Limb (tissue), 2 donors: Measurements from ENCODE around the gene RAB3B.
"Not testable (repeated sequence)": the region's sequence is repeated elsewhere in the genome, so short reads cannot be mapped to it uniquely, and the experiment has no call there.

ENCODE experiments used
- DNase-seq, 2 donors: peaks; one replicate each; pipeline ENCODE4 v3.0.0-alpha.2; 2016; ENCODE audit errors: extremely low spot score in 2 of 2

Gene RAB3B

DNA sequence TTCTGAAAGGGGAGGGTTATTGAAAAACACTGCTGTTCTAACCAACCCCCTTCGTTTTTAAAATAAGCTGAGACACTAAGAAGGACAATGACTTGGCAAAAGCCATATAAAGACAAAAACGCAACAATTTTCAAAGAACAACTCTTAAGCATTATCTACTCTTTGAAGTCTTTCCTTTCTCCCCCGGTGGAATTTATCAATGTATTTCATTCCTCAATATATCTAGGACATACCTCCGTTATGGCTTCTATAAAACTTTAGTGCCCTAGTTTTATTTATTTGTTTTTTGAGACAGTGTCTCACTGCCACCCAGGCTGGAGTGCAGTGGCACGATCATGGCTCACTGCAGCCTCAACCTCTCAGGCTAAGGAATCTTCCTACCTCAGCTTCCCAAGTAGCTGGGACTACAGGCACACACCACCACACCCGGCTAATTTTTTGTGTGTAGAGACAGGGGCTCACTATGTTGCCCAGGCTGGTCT lies 115.2 kb downstream of the RAB3B start:
- DNase-seq, result no peak

DNA sequence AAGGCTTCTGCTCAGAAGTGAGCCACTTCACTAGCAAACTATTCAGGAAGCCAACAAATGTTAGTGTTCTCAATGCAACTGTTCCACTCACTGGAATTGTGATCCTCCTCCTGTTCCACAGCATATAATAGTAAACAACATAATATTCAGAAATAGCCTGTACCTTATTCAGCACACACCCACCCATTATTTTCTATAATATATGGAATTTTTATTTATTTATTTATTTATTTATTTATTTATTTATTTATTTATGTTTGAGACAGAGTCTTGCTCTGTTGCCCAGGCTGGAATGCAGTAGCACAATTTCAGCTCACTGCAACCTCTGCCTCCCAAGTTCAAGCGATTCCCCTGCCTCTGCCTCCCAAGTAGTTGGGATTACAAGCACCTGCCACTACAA lies 117.2 kb downstream of the RAB3B start:
- not testable (repeated sequence) for DNase-seq

DNA sequence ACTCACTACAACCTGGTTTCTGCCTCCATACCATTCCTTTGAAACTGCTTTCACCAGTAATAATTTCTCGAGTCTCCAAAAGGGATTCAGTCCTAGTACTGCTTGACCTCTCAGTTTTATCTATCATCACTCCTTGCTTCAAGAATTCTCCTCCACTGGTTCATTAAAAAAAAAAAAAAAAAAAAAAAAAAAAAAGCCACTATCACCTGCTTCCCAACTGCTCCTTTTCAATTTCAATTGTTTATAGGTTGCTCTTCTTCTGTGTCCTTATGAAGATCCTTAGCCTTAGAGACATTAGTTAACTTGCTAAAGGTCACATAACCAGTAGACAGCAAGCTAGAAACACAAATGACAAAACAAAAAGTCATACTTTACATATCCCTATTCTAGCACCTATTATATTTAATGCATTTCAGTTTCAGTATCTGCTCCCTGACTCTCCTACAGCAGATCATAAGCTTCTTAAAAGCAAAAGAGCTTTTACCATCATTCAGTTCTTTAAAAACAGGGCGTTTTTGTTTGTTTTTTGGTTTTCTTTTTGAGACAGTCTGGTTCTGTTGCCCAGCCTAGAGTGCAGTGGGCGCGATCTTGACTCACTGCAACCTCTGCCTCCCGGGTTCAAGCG lies 119.0 kb downstream of the RAB3B start:
- no peak for DNase-seq

DNA sequence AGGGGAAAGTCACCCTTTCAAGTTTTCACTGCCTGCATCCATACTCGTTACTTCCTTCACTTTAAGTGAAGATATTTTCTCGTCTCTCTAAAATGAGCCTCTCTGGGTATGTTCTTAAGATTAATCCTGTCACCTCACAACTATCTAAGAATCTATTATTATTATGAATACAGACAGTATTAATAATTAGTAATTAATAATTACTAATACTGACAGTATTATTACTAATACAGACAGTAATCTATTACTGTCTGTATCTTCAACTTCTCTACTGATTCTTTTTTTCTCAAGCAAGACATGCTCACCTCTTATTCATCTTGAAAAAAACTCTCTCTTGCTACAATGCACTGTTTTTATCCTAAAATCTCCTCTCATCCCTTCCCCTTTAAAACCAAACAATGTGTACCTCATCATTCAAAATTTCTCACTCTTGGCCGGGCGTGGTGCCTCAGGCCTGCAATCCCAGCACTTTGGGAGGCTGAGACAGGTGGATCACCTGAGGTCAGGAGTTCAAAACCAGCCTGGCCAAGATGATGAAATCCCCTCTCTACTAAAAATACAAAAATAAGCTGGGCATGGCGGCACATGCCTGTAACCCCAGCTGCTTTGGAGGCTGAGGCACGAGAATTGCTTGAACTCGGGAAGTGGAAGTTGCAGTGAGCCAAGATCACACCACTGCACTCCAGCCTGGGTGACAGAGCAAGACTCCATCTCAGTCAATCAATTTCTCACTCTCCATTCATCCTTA lies 119.7 kb downstream of the RAB3B start:
- no peak for DNase-seq

DNA sequence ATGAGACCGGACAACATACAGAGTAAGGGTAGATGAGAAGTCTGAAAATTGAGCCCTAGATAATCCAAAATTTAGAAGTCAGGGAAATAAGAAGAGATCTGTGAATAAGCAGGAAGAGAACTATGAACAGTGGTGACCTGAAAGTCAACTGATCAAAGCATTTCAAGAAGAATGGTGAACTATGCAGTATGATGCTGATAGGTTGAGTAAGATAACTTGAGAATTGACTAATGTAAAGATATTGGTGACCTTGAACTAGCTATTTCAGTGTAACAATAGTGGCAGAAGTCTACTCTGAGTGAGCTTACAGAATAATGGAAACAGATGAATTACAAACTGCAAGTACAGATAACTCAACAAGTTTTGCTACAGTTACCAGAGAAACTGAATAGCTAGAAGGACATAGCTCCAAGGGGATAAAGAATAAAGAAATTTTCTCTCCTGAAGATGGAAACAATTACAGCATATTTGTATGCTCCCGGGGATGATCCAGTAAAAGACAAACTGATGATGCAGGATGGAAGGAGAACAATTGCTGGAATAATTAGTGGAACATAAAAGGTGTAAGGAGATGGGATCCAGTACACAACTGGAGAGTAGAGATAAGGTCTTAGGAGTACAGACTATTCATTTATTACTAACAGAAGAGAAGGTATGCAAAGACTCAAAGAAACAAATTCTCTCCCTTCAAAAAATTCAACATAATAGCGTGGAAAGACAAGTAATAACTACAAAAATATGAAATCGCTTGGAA lies 122.8 kb downstream of the RAB3B start:
- DNase-seq, result no peak

DNA sequence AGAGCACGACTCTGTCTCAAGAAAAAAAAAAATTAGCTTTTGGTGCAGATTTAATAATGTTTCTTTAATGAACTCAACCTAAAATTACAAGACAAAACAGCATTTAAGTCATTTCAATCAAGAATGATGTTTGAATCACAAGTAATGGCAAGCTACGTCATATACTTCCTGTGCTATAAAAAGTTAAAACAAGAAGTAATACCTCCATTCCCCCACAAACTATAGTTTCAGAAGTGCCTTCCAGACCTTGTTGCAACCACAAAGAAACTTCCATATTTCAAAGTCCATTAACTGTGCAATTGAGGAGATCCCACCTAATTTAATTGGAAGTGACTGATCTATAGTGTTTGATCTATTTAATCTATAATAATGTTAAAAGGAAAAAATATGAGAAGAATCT lies 127.1 kb downstream of the RAB3B start:
- DNase-seq, result no peak

DNA sequence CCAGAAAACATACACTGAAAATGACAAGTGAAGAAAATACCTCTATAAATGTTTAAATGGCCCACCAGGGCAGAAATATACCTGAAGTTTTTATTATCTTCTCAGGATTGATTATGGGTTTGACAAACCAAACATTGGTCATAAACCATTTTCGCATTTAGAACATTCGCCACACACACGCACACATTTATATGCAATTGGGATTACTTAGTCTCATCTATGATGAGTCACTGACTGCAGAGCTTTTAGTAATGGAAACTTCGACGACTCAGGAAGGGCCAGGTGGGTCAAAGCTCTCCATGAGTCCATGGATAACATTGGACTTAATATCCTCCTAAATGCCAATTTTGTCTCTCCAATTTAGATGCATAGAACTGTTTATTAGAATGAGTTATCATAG lies 128.8 kb downstream of the RAB3B start:
- DNase-seq, result no peak

DNA sequence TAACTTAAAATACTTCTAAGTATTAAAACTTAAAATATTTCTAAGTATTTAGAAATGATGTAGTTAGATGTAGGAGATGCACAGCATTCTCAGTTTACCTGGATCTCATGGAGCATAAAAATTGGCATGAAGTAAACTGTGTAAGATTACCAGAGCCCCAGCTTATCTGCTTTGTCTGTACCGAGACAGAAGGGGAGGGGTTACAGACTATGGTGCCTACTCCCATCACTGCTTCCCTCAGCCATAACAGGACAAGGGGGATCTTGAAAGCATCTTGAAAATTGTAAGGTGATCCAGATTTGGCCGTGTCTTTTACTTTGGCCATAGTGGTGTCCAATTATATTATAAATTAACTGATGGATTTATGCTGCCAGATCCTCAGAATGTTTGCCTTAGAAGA lies 130.8 kb downstream of the RAB3B start:
- no peak for DNase-seq

DNA sequence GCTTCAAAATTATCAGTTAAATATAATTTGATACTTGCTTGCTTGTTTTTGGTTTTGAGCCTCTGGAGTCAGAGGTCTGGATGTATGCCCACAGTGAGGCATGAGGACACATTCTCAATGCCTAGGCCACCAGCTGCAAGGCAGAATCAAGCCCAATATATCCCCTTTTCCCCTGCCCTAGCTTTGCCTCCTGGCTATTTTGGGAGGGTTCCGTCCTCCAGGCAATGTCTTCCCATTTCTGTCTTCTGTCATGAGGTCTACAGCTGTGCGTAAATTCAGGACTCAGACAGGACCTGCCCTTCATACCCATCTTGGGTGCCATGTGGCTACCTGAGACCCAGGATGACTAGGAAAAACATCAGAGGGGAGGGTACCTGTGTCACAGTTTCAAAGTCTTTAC lies 131.2 kb downstream of the RAB3B start:
- no peak for DNase-seq

DNA sequence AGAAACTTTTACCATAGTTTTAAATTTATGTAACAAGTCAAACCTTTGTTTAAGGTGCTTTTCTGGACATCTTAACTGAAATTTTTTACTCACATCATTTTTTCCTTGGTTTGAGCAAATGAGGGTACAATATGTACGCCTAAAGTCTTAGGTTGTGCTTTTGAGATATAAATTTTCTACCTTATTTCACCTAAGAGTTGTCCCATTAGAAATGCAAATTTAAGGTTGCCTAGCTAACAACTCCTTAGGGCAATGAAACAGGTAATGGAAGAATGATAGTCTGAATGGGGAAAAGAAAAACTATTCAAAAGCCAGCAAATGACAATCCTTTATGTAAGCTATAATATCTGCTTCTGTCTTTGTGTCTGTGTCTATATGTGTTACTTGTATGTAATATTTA lies 131.6 kb downstream of the RAB3B start:
- DNase-seq, result no peak
